Thymus (tissue), 11 donors: ENCODE measurements around the gene GNAI3. TPM values are rescaled to one million over a fixed set of nuclear protein-coding genes. Genes with fewer than 3 reads are reported as not detected.
"Not testable (repeated sequence)": the region's sequence is repeated elsewhere in the genome, so short reads cannot be mapped to it uniquely, and the experiment has no call there.

ENCODE experiments used
- DNase-seq, 9 donors: peaks; one replicate each; pipeline ENCODE4 v3.0.0-alpha.2; 2013; ENCODE audit warnings: low spot score in 9 of 9, low read depth in 6 of 9, missing footprints in 1 of 9
- H3K27ac ChIP-seq, 2 donors: one replicate each; pipeline ENCODE4 v1.5.1; 2013; ENCODE audit warnings: control low read depth in 1 of 2, low read depth in 1 of 2, low read length in 1 of 2, mild to moderate bottlenecking in 1 of 2, moderate library complexity in 1 of 2
- H3K27me3 ChIP-seq, 2 donors: one replicate each; pipeline ENCODE4 v1.5.1; 2013; ENCODE audit warnings: low read length in 1 of 2; ENCODE audit not compliant: control insufficient read depth in 2 of 2, insufficient read depth in 1 of 2
- H3K36me3 ChIP-seq, 2 donors: one replicate each; pipeline ENCODE4 v1.5.1; 2013; ENCODE audit warnings: low read length in 1 of 2, mild to moderate bottlenecking in 1 of 2, moderate library complexity in 1 of 2; ENCODE audit not compliant: control insufficient read depth in 2 of 2, insufficient read depth in 2 of 2
- H3K4me1 ChIP-seq, 2 donors: one replicate each; pipeline ENCODE4 v1.5.1; 2013; ENCODE audit warnings: low read length in 2 of 2; ENCODE audit not compliant: control insufficient read depth in 2 of 2, insufficient read depth in 2 of 2
- H3K4me3 ChIP-seq, 2 donors: one replicate each; pipeline ENCODE4 v1.5.1; 2013; ENCODE audit warnings: low read length in 2 of 2, control low read depth in 1 of 2, mild to moderate bottlenecking in 1 of 2
- H3K9me3 ChIP-seq, 2 donors: one replicate each; pipeline ENCODE4 v1.5.1; 2013; ENCODE audit warnings: low read length in 1 of 2, mild to moderate bottlenecking in 1 of 2; ENCODE audit not compliant: control insufficient read depth in 2 of 2, insufficient read depth in 1 of 2
- WGBS: extraction: QIAGEN DNeasy Blood & Tissue Kit; methylation state at CpG from one replicate; pipeline ENCODE4 v1.1.7; 2013; 5-methylcytosine and 5-hydroxymethylcytosine counted together
- polyA plus RNA-seq: library from polyadenylated mRNA; stranded (reverse); fragments of 200-250 nt; gene quantifications from one replicate; pipeline ENCODE4 v1.2.3, GENCODE V29; 2013
- total RNA-seq: library from RNA; stranded (reverse); fragments of 120-200 nt; gene quantifications from one replicate; pipeline ENCODE4 v1.2.4, GENCODE V29; 2013
- donor health status: healthy.

The GNAI3 gene
- total and polyA plus RNA-seq, 2 donors: 4.7 to 7.7 TPM

- H3K27ac ChIP-seq: peak within 1 kb of the TSS in 1 of 2 donors; percentile 53
- H3K9me3 ChIP-seq: peaks cover 0 to 3% of the 10 kb centered on the region in 2 donors
- 3% methylated on average over 54 of the region's 54 CpGs for WGBS
- peak within 1 kb of the TSS; percentile 64 to 83 for H3K4me3 ChIP-seq
- peaks cover 3 to 21% of the 10 kb centered on the region in 2 donors for H3K4me1 ChIP-seq
- DNase-seq: peak in 6 of 9 donors; percentile 18 to 70 (median 50)
- H3K36me3 ChIP-seq: no peaks in the 10 kb centered on the region
- H3K27me3 ChIP-seq: peaks cover 0 to 21% of the 10 kb centered on the region in 2 donors
These were observed 107.5 kb downstream of the GNAI3 start, which contains the start of gene GSTM4 for GRCh38 chr1:109655615-109656519. Gene GSTM4, plus strand, starts transcription at chr1:109656099. Its CDS starts 291 bp downstream, at chr1:109656390.

GRCh38 chr1:109657395-109657794 is 109.0 kb downstream of the GNAI3 start:
- no peak for DNase-seq
- H3K27ac ChIP-seq: peak overlapping the region in 1 of 2 donors; percentile 9
- no peaks in the 10 kb centered on the region for H3K36me3 ChIP-seq
- H3K4me1 ChIP-seq: peaks cover 3 to 24% of the 10 kb centered on the region in 2 donors
- H3K4me3 ChIP-seq: no peak overlapping the region
- WGBS: 97% methylated on average over 4 of the region's 4 CpGs
- H3K9me3 ChIP-seq: peaks cover 0 to 3% of the 10 kb centered on the region in 2 donors
- peaks cover 0 to 21% of the 10 kb centered on the region in 2 donors for H3K27me3 ChIP-seq

GRCh38 chr1:109657970-109658369 is 109.6 kb downstream of the GNAI3 start:
- DNase-seq: no peak
- WGBS: 95% methylated on average over 7 of the region's 7 CpGs
- H3K36me3 ChIP-seq: no peaks in the 10 kb centered on the region
- H3K9me3 ChIP-seq: peaks cover 0 to 3% of the 10 kb centered on the region in 2 donors
- no peak overlapping the region for H3K4me3 ChIP-seq
- H3K27ac ChIP-seq: no peak overlapping the region
- peaks cover 3 to 24% of the 10 kb centered on the region in 2 donors for H3K4me1 ChIP-seq
- H3K27me3 ChIP-seq: peaks cover 0 to 21% of the 10 kb centered on the region in 2 donors

GRCh38 chr1:109658533-109659042 is 110.2 kb downstream of the GNAI3 start:
- DNase-seq: no peak

GRCh38 chr1:109659145-109659544 is 110.7 kb downstream of the GNAI3 start:
- no peak for DNase-seq
- no peaks in the 10 kb centered on the region for H3K36me3 ChIP-seq
- 87% methylated on average over 2 of the region's 2 CpGs for WGBS

More at GRCh38 chr1:109658533-109659042, 110.2 kb downstream of the GNAI3 start:
- Histone ChIP-seq H3K36me3 (no peaks in the 10 kb centered on the region), H3K27ac (no peak overlapping the region), H3K4me3 (no peak overlapping the region), H3K9me3 (peaks cover 0 to 3% of the 10 kb centered on the region in 2 donors), H3K4me1 (peaks cover 3 to 24% of the 10 kb centered on the region in 2 donors), H3K27me3 (peaks cover 0 to 21% of the 10 kb centered on the region in 2 donors)
- WGBS: 43% methylated on average over 3 of the region's 3 CpGs

GRCh38 chr1:109659997-109660690 is 111.7 kb downstream of the GNAI3 start:
- WGBS: 91% methylated on average over 5 of the region's 5 CpGs
- Histone ChIP-seq H3K27ac (no peak overlapping the region), H3K27me3 (peaks cover 0 to 15% of the 10 kb centered on the region in 2 donors), H3K4me3 (no peak overlapping the region), H3K36me3 (no peaks in the 10 kb centered on the region), H3K4me1 (peaks cover 3 to 23% of the 10 kb centered on the region in 2 donors), H3K9me3 (no peaks in the 10 kb centered on the region)
- no peak for DNase-seq

More at GRCh38 chr1:109659145-109659544, 110.7 kb downstream of the GNAI3 start:
- Histone ChIP-seq H3K27me3 (peaks cover 0 to 21% of the 10 kb centered on the region in 2 donors), H3K9me3 (peaks cover 0 to 3% of the 10 kb centered on the region in 2 donors), H3K4me3 (no peak overlapping the region), H3K4me1 (peaks cover 3 to 24% of the 10 kb centered on the region in 2 donors), H3K27ac (peak overlapping the region in 1 of 2 donors; percentile 26)

- Histone ChIP-seq H3K4me1 (peaks cover 0 to 18% of the 10 kb centered on the region in 2 donors), H3K27me3 (peaks cover 0 to 10% of the 10 kb centered on the region in 2 donors)
- H3K36me3 ChIP-seq, DNase-seq, H3K9me3 ChIP-seq, H3K4me3 ChIP-seq, H3K27ac ChIP-seq: not testable (repeated sequence)
- 90% methylated on average over 3 of the region's 4 CpGs for WGBS
These were observed 112.2 kb downstream of the GNAI3 start for GRCh38 chr1:109660691-109661026.

GRCh38 chr1:109661391-109661790 is 113.0 kb downstream of the GNAI3 start:
- peaks cover 0 to 3% of the 10 kb centered on the region in 2 donors for H3K27me3 ChIP-seq
- H3K27ac ChIP-seq: no peak overlapping the region
- no peaks in the 10 kb centered on the region for H3K36me3 ChIP-seq
- H3K9me3 ChIP-seq: no peaks in the 10 kb centered on the region
- WGBS: 82% methylated on average over 2 of the region's 2 CpGs
- no peak for DNase-seq
- peaks cover 0 to 11% of the 10 kb centered on the region in 2 donors for H3K4me1 ChIP-seq
- no peak overlapping the region for H3K4me3 ChIP-seq
